ENCODE measurements around the gene SPECC1L.

Gene SPECC1L

DNA sequence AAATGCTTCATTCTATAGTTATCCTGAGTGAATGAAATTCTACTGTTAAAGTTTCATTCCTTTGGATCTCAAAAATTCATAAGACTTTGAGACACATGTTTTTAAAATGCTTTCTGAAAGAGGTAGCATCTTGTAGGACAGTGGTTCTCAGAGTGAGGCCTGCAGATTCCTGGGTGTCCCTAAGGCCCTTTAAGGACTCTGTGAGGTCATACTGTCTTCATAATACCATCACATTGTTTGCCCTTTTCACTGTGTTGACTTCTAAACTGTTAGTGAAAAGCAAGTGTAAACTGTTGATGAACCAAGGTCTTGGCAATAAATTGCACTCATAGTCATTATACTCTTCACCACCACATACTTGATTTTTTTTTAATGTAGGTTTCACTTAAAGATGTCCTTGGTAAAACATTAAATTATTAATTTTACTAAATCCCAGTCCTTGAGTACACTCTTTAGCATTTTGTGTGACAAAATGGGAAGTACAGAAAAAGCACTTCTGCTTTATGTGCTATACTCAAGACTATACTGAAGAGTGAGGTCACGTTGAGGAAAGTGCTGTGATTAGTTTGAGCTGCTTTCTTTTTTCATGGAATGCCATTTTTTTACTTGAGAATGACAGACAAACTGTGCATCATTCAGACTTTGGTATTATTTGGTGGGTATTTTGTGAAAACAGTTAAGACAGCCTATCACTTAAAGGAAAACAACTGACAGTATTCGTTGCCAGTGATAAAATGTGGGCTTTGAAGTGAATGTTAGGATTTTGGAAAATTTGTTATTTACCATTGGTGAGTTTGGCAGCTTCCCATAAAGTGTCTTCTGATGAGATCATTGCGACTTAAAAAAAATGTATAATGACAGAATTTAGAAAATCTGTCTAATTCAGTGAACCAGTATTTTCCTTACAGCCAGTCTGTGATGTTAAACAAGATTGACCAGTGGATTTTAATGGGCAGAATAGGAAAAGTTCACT, 61.1 kb downstream of the SPECC1L start:
- peaks cover 20% of the 10 kb centered on the region for H3K4me1 ChIP-seq (ENCODE audit: insufficient read depth, low read length, poor library complexity, severe bottlenecking)
- H3K9me2 ChIP-seq (replicated peaks; ENCODE audit: low read depth, low read length): no peaks in the 10 kb centered on the region
- H3K27me3 ChIP-seq (ENCODE audit: insufficient read depth, low read length, poor library complexity, severe bottlenecking): no peaks in the 10 kb centered on the region
- no peaks in the 10 kb centered on the region for H3K9me3 ChIP-seq (ENCODE audit: insufficient read depth, low read depth, low read length)
- TF ChIP-seq, protein P1, sequence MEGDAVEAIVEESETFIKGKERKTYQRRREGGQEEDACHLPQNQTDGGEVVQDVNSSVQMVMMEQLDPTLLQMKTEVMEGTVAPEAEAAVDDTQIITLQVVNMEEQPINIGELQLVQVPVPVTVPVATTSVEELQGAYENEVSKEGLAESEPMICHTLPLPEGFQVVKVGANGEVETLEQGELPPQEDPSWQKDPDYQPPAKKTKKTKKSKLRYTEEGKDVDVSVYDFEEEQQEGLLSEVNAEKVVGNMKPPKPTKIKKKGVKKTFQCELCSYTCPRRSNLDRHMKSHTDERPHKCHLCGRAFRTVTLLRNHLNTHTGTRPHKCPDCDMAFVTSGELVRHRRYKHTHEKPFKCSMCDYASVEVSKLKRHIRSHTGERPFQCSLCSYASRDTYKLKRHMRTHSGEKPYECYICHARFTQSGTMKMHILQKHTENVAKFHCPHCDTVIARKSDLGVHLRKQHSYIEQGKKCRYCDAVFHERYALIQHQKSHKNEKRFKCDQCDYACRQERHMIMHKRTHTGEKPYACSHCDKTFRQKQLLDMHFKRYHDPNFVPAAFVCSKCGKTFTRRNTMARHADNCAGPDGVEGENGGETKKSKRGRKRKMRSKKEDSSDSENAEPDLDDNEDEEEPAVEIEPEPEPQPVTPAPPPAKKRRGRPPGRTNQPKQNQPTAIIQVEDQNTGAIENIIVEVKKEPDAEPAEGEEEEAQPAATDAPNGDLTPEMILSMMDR (conservative IDR thresholded peaks at IDR 0.05; ENCODE audit: low read length): no peak
- no peak for TF ChIP-seq EZH2phosphoT487 (IDR thresholded peaks at IDR 0.05; ENCODE audit: borderline replicate concordance)
- peaks cover 72% of the 10 kb centered on the region for H3K36me3 ChIP-seq (ENCODE audit: insufficient read depth, low read length)
- H4K20me1 ChIP-seq (ENCODE audit: insufficient read depth, low read length, poor library complexity, severe bottlenecking): no peaks in the 10 kb centered on the region
- H2AFZ ChIP-seq (ENCODE audit: low read length): no peak overlapping the region
- peaks cover 7% of the 10 kb centered on the region; the same call in 1 of the 2 replicates for H3K79me2 ChIP-seq (ENCODE audit: insufficient read depth, low read length)
- no peaks in the 10 kb centered on the region for H3F3A ChIP-seq (ENCODE audit: low read depth)
- no peak overlapping the region for H3K9ac ChIP-seq (ENCODE audit: low read depth, low read length, poor library complexity, severe bottlenecking)
- no peak overlapping the region for H3K4me3 ChIP-seq (ENCODE audit: low read length, poor library complexity, severe bottlenecking)
- no peak overlapping the region for H3K4me2 ChIP-seq (ENCODE audit: low read depth, low read length, poor library complexity, severe bottlenecking)

DNA sequence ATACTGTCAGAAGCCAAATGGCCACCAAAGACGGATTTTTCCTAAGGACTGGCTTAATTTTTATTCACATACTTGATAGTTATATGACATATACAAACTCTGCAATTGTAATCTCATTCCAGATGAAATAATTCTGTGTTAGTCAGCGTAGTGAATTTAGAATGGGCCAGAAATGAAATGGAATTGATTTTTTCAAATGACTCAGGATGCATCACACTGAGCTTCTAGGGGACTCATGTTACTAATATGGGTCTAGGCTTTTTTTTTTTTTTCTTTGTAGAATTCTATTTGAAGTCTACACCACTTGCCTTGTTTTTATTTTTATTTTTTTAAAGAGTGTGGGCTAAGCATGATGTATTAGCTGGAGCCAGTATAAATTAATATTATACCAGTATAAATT, 62.7 kb downstream of the SPECC1L start:
- H3K9me2 ChIP-seq (replicated peaks; ENCODE audit: low read depth, low read length): no peaks in the 10 kb centered on the region
- no peaks in the 10 kb centered on the region for H3K27me3 ChIP-seq (ENCODE audit: insufficient read depth, low read length, poor library complexity, severe bottlenecking)
- H3K4me2 ChIP-seq (ENCODE audit: low read depth, low read length, poor library complexity, severe bottlenecking): no peak overlapping the region
- H3K79me2 ChIP-seq (ENCODE audit: insufficient read depth, low read length): 0 out of 2 replicates have a peak, but pooled peaks cover 5% of the 10 kb centered on the region
- H3K9ac ChIP-seq (ENCODE audit: low read depth, low read length, poor library complexity, severe bottlenecking): no peak overlapping the region
- H3F3A ChIP-seq (ENCODE audit: low read depth): no peaks in the 10 kb centered on the region
- H4K20me1 ChIP-seq (ENCODE audit: insufficient read depth, low read length, poor library complexity, severe bottlenecking): no peaks in the 10 kb centered on the region
- peaks cover 79% of the 10 kb centered on the region for H3K36me3 ChIP-seq (ENCODE audit: insufficient read depth, low read length)
- H3K9me3 ChIP-seq (ENCODE audit: insufficient read depth, low read depth, low read length): no peaks in the 10 kb centered on the region
- H3K4me3 ChIP-seq (ENCODE audit: low read length, poor library complexity, severe bottlenecking): no peak overlapping the region
- no peak overlapping the region for H2AFZ ChIP-seq (ENCODE audit: low read length)
- TF ChIP-seq, protein P1 (conservative IDR thresholded peaks at IDR 0.05; ENCODE audit: low read length): no peak
- TF ChIP-seq EZH2phosphoT487 (IDR thresholded peaks at IDR 0.05; ENCODE audit: borderline replicate concordance): no peak
- peaks cover 20% of the 10 kb centered on the region for H3K4me1 ChIP-seq (ENCODE audit: insufficient read depth, low read length, poor library complexity, severe bottlenecking)

DNA sequence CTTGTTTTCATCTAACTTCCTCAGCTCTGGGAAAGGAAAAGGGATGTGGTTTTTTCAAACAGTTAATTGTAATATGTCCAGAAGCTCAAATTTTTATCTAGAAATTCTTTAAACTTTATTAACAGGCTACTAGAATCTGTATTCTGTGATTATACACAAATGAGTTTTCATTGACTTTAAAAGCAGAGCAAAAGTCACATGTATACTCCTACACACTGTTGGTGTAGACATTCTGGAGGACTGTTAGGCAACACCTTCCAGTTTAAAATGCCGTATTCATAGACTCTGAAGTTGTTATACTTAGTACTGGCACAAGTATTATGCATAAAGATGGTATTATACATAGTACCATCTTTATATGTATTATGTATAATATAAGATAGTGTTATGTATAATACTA, 64.9 kb downstream of the SPECC1L start:
- H3K9me3 ChIP-seq (ENCODE audit: insufficient read depth, low read depth, low read length): no peaks in the 10 kb centered on the region
- H3F3A ChIP-seq (ENCODE audit: low read depth): no peaks in the 10 kb centered on the region
- no peak for TF ChIP-seq EZH2phosphoT487 (IDR thresholded peaks at IDR 0.05; ENCODE audit: borderline replicate concordance)
- TF ChIP-seq, protein P1 (conservative IDR thresholded peaks at IDR 0.05; ENCODE audit: low read length): no peak
- no peaks in the 10 kb centered on the region for H4K20me1 ChIP-seq (ENCODE audit: insufficient read depth, low read length, poor library complexity, severe bottlenecking)
- H3K27me3 ChIP-seq (ENCODE audit: insufficient read depth, low read length, poor library complexity, severe bottlenecking): no peaks in the 10 kb centered on the region
- peak overlapping the region; percentile 42 for H3K4me2 ChIP-seq (ENCODE audit: low read depth, low read length, poor library complexity, severe bottlenecking)
- no peaks in the 10 kb centered on the region for H3K9me2 ChIP-seq (replicated peaks; ENCODE audit: low read depth, low read length)
- 0 out of 2 replicates have a peak, but pooled peaks cover 3% of the 10 kb centered on the region for H3K79me2 ChIP-seq (ENCODE audit: insufficient read depth, low read length)
- peaks cover 10% of the 10 kb centered on the region for H3K4me1 ChIP-seq (ENCODE audit: insufficient read depth, low read length, poor library complexity, severe bottlenecking)
- H3K4me3 ChIP-seq (ENCODE audit: low read length, poor library complexity, severe bottlenecking): no peak overlapping the region
- H2AFZ ChIP-seq (ENCODE audit: low read length): no peak overlapping the region
- H3K36me3 ChIP-seq (ENCODE audit: insufficient read depth, low read length): peaks cover 81% of the 10 kb centered on the region
- H3K9ac ChIP-seq (ENCODE audit: low read depth, low read length, poor library complexity, severe bottlenecking): peak overlapping the region; percentile 21

All from Loucy (cell line).